Occipital lobe (tissue), 1 donor: ENCODE measurements around the gene ZNF524. TPM values are rescaled to one million over a fixed set of nuclear protein-coding genes. Genes with fewer than 3 reads are reported as not detected.

Experiments
- total RNA-seq: library from RNA; depleted of rRNA; stranded (reverse); fragments of >200 nt; gene quantifications from one replicate; pipeline ENCODE4 v1.2.3, GENCODE V29; 2014

The ZNF524 gene
- total RNA-seq, 1 donor from 2014 or later = 2.8 TPM

Other genes with a start within 250 kb of the ZNF524 start
- gene COX6B2, start 245.6 kb upstream of the ZNF524 start, total RNA-seq = not detected
- not detected for gene GARIN5B, start 237.0 kb upstream of the ZNF524 start, total RNA-seq
- gene IL11, start 229.8 kb upstream of the ZNF524 start, total RNA-seq = 0.16 TPM
- gene TMEM190, start 223.5 kb upstream of the ZNF524 start, total RNA-seq = not detected
- not detected for gene TMEM238, start 216.0 kb upstream of the ZNF524 start, total RNA-seq
- gene RPL28, start 214.4 kb upstream of the ZNF524 start, total RNA-seq = 112 TPM
- 35.9 TPM for gene UBE2S, start 192.5 kb upstream of the ZNF524 start, total RNA-seq
- 4.2 TPM for gene SHISA7, start 157.0 kb upstream of the ZNF524 start, total RNA-seq
- 13.7 TPM for gene ISOC2, start 138.6 kb upstream of the ZNF524 start, total RNA-seq
- gene C19orf85, start 135.5 kb upstream of the ZNF524 start, total RNA-seq = not detected
- 0.78 TPM for gene ZNF628, start 123.7 kb upstream of the ZNF524 start, total RNA-seq
- 15.0 TPM for gene NAT14, start 115.1 kb upstream of the ZNF524 start, total RNA-seq
- 0.31 TPM for gene SSC5D, start 111.9 kb upstream of the ZNF524 start, total RNA-seq
- gene SBK2, start 63.2 kb upstream of the ZNF524 start, total RNA-seq = not detected
- gene SBK3, start 54.7 kb upstream of the ZNF524 start, total RNA-seq = 0.31 TPM
- 4.2 TPM for gene ZNF579, start 19.4 kb upstream of the ZNF524 start, total RNA-seq
- 4.1 TPM for gene FIZ1, start 771 bp upstream of the ZNF524 start, total RNA-seq
- 1.2 TPM for gene ZNF865, start 5.4 kb downstream of the ZNF524 start, total RNA-seq
- gene ZNF784, start 24.3 kb downstream of the ZNF524 start, total RNA-seq = 5.1 TPM
- gene ZNF580, start 40.7 kb downstream of the ZNF524 start, total RNA-seq = 4.8 TPM
- 5.6 TPM for gene ZNF581, start 43.4 kb downstream of the ZNF524 start, total RNA-seq
- 7.8 TPM for gene CCDC106, start 47.9 kb downstream of the ZNF524 start, total RNA-seq
- gene U2AF2, start 54.7 kb downstream of the ZNF524 start, total RNA-seq = 65.8 TPM
- 20.7 TPM for gene EPN1, start 74.9 kb downstream of the ZNF524 start, total RNA-seq
- not detected for gene NLRP9, start 138.1 kb downstream of the ZNF524 start, total RNA-seq
- gene RFPL4A, start 158.8 kb downstream of the ZNF524 start, total RNA-seq = not detected
- not detected for gene RFPL4AL1, start 168.8 kb downstream of the ZNF524 start, total RNA-seq
- gene NLRP11, start 231.7 kb downstream of the ZNF524 start, total RNA-seq = not detected
- under 0.01 TPM for gene NLRP4, start 236.3 kb downstream of the ZNF524 start, total RNA-seq